Retina (tissue), 1 donor: ENCODE results near the gene ORC4.

Source experiments
- DNase-seq: peaks from one replicate; pipeline ENCODE4 v3.0.0-alpha.2; 2016

ORC4 gene

DNA sequence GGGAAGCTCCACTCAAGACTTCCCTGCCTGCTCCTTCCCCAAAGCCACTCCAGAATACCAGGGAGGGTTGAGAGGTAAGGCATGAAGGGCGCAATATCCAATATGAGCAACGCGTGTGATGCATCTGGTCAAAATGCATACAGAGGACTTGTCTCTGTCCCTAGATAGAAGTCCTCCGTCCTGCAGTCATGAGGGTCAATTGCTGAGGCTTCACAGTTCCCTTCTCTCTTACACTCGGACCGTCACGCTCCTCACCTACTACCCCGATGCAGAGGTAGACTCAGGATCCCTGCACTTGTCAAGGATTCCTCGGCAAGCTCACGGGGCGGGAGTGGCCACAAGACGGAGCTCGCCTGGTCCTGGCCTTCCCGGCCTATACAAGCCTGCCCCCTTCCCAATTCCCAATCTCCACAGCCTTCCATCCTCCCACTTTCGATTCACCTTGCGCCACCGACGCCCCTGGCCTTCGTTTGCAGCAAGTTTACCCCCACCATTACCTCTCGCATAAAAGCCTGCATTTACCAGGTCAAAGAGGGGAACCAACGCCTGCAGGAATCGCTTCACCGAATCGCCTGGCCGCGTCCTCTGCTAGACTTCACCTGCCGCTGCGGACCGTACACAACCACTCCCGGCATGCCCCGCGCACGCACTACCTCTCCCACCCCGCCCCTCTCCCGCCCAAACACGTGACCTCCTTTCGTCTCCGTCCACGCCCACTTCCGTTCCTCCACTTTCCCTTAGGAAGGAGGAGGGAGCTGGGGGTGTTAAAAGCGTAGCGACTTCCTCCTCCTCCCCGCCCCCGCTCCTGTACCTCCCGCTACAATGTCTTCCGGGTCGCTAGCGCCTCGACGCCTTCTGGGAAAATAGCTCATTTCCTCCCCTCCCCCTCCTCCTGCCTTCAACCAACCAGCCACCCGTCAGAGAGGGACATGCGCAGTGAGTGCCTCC lies at the start of gene ORC4:
Gene ORC4 (minus strand): TSS at position 627 of the 948 bp plus-strand sequence. CDS start 44,779 bp downstream, outside the sequence.
- DNase-seq = peak; percentile 97

DNA sequence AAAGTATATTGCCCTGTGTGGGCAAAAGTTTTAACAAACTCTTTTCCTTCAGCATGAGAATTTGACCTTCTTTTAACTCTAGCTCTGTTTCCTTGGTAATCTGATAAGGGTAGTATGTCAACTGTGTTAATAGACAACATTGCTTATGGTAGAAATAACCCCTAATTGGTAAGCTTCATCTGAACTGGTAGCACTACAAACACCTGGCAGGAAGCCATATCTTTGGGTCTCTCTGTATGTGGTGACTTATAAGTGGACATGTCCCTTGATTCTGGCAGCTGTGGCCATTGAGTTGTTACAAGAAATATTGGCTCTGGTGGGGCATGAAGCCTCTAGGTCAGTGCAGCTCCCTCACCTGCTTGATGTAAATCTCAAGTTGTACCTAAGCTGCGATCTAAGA lies 47.3 kb upstream of the ORC4 start:
- no peak for DNase-seq

DNA sequence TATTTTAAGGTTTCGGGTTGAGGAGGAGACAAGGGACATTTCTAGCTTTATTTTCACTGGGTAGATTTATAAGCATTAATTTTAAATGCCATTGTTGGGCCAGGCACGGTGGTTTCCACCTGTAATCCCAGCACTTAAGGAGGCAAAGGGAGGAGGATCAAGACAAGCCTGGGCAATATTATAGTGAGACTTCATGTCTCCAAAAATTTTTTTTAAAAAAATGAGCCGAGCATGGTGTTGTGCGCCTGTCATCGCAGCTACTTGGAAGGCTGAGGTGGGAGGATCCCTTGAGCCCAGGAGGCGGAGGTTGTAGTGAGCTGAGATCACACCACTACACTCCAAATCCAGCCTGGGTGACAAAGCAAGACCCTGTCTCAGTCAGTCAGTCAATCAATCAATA lies 45.4 kb upstream of the ORC4 start:
- no peak for DNase-seq

DNA sequence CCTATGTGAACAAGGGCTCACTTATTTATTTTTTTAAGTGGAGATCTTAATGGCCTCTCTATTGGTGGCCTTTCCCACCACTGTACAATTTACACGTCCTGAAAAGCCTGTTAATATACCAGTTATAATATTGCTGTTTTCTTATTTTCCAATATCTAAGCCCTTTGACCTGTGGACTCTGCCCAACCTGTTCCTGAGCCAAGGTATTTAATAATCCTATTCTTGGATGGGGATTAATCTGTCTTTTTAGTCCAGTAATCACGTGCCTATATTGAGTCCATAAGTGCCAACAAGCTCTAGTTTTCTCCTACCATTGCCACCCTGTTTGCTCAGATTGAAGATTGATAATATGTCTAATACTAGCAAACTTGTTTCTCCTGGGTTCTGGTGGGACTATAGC lies 43.1 kb upstream of the ORC4 start:
- no peak for DNase-seq

DNA sequence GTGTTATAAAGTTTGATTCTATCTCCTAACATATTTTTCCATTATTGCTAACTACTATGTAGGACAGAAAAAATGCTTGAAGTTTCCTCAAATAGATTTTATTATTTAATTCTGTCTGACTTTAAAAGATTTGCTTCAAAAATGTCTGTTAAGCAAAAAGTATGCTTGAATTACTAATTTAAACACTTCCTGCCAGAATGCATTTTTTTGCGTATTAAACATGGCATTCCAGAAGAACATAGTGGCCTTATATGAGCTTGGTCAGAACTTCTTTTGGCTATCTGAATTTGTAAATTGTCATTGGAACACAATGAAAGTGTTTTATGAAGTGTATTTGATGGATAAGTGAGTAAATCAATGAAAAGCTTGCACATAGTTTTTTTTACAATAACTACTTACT lies 38.1 kb upstream of the ORC4 start:
- DNase-seq = no peak

DNA sequence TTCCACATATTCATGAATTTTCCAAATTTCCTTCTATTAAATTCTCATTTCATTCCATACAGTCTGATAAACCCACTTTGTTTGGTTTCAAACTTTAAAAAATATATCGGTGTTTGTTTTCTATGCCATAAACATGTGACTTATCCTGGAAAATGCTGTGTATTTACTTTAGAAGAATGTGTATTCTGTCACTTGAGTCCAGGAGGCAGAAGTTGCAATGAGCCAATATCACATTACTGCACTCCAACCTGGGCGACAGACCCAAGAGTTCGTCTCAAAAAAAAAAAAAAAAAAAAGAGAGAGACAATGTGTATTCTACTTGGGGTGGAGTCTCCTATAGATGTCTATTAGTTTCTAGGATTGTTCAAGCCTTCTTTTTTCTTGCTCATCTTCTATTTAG lies 32.1 kb upstream of the ORC4 start:
- no peak for DNase-seq

DNA sequence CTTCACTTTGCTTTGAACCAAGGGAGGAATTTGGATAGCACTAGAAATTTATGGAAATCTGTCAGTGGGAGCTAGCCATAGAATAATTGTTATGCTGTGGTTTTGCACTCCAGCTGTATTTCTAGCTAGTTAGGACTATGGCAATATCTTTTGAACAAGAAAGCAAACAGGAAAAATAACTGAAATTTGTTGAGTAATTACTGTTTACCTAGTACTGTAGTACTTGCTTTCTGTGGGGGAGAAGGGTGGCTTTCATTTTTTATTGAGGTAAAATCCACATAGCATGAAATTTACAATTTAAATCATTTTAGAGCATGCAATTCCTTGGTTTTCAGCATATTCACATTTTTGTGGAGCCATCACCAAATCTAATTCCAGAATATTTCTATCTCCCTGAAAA lies 28.7 kb upstream of the ORC4 start:
- DNase-seq = no peak

DNA sequence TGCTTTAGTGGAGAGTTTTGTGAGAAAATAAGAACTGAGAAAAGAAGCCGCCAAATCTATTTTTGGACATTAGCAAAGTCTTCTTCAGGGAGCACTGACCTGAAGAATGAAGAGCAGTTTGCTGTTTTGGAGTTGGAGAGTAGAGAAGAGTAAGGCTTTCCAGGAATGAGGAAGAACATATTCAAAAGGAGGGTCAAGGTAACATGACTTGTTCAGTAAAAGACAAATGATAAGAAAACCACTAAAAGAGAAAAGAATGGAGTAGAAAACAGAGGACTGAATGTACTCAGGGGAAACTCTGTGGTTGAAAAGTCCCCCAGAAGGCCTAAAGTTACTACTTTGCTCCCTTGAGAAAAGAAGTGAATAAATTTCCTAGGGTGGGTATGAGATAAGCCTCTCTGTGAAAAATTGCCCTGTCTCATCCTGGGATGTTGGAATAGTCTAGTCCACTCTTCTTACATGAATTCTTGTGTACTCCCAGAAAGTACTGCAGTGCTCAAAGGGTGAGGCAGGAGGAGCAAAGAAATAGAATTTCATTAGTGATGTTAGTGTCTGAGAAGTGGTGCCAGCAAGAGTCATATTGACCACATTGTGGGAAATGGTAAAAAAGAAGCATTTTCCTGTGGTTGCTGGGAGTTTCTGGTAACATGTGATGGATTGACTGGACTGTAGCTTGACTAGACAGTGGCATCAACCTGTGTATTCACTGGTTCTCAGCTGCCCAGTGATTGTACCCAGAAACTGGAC lies 28.1 kb upstream of the ORC4 start:
- no peak for DNase-seq

DNA sequence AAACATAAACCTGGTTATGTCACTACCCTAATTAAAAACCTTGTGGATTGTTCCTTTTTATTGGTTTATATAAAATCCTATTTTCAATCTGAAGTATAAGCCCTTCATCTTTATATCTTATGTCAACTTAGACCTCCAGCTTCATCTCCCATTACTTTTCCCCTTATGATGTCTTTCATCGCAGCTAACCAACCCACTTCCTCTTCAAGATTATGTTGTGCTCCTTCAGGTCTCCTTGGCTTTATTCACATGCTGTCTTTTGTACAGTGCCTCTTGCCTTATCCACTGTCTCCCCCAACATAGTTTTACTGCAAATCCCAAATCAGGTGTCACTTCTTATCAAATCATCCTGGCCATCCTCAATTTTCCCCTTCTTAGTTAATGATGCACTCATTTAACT lies 26.3 kb upstream of the ORC4 start:
- no peak for DNase-seq

DNA sequence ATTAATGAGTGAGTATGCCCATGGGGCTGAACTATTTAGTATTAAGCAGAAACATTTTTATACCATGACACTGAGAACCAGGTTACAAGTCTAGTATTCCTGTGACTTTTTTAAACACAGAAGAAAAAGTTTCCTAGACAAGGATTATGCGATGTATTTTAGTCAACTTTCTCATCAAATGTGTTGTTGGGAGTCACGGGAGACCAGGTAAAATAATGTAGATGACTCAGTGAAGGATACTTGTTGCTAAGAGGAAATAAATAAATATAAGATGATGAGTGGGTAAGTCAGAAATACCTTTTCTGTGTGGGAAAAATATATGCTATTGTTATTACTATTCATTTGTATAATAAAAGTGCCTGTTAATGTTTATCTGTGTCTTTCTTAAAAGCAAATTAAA lies 23.8 kb upstream of the ORC4 start:
- no peak for DNase-seq

DNA sequence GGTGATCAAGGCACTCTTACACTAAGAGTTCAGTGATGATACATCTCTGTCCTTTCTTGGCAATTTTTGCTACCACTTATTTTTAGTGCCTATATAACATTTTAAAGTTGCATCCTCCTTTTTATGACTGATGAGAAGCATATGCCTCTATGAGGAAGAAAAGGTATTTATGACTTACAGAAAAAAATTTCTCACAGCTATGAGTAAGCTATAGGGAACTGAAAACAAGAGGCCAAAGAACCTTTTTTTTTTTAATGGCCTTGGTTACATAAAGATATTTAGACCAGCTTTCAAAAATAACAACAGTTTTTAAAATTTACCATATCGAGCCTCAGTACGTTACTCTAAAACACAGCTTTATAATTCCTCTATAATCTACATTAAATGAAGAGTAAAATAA lies 21.7 kb upstream of the ORC4 start:
- DNase-seq = no peak

DNA sequence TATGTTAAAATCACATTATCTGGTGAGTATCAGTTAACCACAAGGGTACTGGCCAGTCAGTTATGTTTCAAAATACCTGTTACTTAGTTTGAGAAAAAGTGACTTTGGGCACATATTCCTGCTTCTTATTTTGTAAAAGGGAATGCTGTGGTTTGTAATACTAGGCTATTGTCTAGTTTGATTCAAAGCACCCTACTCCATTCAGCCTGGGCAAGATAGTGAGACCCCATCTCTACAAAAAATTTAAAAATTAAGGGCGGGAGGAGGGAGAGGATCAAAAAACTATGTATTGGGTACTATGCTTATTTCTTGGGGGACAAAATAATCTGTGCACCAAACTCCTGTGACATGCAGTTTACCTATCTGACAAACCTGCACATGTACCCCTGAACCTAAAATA lies 19.2 kb upstream of the ORC4 start:
- no peak for DNase-seq

DNA sequence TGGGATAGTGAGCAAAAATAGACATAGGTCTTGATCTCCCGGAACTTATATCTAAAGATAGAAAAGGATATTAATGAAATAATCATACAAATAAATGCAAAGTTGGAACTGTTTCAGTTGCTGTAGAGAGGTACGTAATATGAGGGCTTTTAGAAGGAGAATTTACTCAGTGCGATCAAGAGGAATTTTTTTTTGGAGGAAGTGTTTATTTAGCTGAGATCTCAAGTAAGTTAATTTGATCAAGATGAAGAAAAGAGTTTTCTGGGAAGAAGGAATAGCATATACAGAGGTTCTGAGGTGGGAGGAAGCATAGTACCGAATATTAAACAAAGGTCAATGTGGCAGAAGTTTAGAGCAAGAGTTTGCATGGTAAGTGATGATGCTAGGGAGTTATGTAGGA lies 11.7 kb upstream of the ORC4 start:
- no peak for DNase-seq

DNA sequence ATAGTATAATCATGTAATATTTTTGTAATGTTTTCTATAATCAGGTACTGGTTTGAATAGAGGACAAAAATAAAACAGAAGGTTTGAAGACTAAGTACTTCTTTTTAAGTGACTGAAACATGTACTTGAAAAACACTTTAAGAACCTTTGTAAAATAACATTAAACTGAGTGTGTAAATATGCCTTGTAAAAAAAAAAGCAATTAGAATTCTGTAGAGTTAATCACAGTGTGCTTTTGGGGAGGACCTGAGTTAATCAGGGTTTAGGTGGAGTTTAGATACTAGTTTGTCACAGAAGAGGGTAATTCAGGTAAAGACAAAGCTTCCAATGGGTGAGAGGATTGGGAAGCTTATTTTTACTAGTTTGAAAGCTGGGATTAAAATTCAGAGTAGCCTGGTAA lies 10.6 kb upstream of the ORC4 start:
- no peak for DNase-seq

DNA sequence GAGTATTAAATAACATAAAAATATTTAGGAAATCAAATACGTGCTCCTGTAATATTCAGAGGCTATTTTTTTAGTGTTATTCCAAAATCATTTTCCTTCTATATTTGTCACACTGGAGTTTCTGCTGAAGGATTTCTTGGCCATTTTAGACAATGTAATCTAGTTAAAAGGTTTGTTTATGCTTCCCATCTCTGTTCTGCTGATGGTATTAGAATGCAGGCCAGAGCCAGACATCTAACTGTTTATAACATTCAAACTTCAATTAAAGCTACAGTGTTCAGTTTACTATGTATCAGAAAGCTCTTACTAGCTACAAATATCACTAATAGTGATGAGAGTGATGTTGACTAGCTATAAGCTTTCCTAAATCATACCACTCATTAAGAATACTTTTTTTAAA lies 8.2 kb upstream of the ORC4 start:
- no peak for DNase-seq

DNA sequence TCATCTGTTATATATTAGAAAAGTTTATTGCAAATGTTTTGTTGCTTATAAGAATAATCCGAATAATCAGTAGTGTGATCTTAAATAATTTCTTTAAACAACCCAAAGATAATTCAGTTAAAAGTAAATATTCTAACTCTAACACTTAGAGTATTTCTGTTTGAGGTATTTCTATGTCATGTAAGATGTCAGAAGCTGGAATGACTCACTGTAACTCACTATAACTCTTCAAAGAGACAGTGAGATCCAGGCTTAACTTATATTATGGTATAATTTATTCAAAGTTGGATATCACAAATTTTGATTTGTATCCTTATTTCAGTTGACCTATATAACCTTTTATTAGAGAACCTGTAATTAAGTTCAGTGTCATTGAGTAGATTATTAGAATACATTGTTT lies 7.3 kb upstream of the ORC4 start:
- no peak for DNase-seq

DNA sequence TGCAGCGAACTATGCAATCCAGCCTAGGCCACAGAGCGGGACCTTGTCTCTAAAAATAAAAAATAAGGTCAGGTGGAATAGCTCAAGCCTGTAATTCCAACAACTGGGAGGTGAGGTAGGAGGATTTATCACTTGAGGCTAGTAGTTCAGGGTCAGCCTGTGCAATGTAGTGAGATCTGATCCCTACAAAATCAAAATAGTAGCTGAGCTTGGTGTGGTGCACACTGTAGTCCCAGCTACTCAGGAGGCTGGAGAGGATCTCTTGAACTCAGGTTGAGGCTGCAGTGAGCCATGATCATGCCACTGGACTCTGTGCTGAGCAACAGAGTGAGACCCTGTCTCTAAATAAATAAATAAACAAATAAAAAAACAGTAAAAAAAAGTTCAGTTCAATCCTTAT lies 6.0 kb upstream of the ORC4 start:
- no peak for DNase-seq

DNA sequence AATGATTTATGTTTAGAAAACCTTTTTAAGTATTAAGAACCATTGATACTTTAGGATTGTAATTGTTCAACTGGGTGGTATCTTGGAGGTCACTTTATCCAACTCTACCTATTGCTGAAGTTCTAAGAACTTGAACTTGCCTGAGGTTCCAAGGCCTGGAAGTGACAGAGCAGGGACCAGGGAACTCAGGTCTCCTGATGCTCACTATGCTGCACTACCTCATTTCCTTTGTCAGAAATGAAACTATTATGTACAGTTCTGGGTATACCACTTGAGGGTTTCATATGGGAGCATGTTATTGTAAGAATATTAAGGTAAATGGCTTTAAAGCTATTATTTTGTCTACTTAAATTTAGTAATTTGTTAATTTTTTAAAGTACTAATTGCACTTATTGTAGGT lies 3.3 kb upstream of the ORC4 start:
- DNase-seq = no peak

DNA sequence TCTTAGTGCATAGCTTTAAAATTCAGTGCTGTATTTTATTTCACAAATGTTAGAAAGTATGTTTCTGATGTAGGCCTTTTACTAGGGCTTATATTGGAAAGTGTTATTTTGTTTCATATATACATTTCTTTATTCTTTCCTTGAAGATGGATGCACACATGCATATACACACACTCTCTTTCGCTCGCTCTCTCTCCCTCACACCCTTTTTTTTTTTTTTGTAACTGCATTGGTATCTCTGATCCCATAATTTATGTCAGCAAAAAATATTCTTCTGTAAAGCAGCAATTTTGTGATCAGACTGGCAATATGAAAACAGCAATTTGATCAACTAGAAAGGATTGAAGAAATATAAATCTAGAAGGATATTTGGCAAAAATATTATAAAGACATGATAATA lies 2.3 kb upstream of the ORC4 start:
- DNase-seq = no peak

DNA sequence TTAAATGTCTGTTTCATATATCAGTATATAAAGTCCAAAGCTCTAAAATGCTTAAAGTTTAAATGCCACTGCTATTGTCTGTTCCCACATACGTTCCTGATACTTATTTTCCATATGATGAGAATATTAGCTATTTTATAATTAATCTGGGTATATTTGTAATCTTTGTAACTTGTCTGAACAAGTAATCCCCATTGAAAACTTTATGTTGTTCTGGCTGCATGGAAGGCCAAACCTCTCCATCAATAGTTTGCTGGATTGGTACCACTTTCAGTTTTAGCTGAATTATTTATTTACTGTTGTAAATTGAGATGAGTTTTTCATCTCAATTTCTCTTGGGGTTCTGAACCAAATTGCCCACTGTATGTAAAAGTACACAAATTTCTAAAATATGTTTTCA lies 1.8 kb upstream of the ORC4 start:
- DNase-seq = no peak

DNA sequence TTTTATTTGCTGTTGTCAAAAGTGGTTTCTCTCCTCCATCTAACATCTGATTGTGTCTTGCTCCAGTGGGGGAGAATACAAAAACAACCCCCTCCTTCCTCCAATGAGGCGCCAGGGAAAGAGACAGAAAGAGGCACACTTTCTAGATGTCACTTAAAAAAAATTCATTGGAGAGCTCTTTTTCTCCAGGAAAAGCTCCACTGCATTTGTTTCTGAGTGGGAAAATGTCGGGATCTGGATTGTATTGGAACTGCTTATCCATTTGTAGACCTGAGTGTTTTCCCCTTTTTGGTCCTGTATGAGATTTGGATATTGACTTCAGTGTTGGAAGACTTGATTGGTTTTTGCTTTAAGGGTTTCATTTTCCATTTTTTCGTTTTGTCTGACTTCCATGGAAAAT lies 1.3 kb upstream of the ORC4 start:
- DNase-seq = peak; percentile 16

DNA sequence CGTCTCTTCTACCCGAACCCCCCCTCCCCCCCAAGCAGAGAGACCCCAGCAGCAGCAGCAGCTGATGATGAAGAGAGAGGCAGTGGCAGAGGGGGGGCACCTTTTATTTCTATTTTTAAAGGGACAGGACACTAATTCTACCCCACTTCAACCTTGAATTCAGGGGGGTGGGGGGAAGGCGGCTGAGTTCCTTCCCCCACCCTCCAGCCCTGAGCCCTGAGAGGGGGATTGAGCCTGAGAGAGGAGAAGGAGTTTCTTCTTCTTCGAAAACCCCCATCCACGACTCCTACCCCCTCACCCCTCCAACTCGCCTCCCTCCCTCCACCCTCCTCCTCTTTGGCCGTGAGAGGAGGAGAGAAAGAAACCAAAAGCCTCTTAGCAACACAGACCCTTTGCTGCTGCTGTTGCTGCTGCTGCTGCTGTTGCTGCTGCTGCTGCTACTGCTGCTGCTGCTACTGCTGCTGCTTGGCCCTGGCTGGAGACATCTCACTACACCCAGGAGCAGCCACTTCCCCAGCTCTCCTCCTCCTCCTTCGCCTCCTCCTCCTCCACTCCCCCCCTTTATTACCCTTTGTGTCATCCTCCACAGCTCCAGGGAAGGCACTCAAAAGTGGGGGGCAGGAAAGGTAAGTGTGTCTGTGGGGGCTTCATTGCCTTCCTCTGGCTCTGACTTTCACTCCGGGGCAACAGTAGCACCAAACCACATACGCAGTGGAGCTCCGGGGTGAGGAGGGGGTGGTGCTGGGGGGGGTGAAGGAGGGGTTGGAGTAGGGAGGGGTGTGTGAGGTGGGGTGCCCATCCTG lies 723 bp upstream of the ORC4 start, which contains the start of gene MBD5:
Gene MBD5 (plus strand): TSS at position 33 of the 803 bp plus-strand sequence.
- DNase-seq = no peak

DNA sequence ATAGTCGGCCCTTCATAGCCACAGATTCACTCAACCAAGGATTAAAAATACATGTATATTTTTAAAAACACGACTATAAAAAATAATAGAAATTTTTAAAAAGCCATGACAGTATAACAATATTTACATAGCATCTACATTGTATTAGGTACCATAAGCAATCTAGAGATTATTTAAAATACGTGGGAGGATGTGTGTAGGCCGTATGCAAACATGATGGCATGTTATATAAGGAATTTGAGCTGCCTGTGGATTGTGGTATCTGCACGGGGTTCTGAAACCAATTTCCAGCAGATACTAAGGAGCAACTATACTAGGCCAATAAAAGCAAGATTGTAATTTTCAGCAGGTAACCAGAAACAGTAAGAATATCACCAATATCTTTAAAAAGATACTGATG lies 5.9 kb downstream of the ORC4 start:
- DNase-seq = no peak
